Measurements from ENCODE around the gene USP7. TPM values are rescaled to one million over a fixed set of nuclear protein-coding genes. Genes with fewer than 3 reads are reported as not detected.

The USP7 gene
- total and polyA plus RNA-seq, 4 donors, result 13.7 to 85.6 (median 37.7) TPM

GRCh38 chr16:8849411-8850011, 114.2 kb downstream of the USP7 start:
- H3K27ac ChIP-seq (ENCODE audit: low read depth in 1 of 2, low read length in 2 of 2), result peak overlapping the region; percentile 68 to 91
- H3K4me1 ChIP-seq (ENCODE audit: control insufficient read depth in 4 of 4, insufficient read depth in 4 of 4, low read length in 3 of 4), result peaks cover 14 to 21% (median 20%) of the 10 kb centered on the region in 4 donors
- TF ChIP-seq GABPA (IDR thresholded peaks at IDR 0.05 in 1 of 2, conservative IDR thresholded peaks at IDR 0.05 in 1 of 2) (no peak), CTCF (IDR thresholded peaks at IDR 0.05; ENCODE audit: low read depth, low read length, missing input control) (no peak), EGR1 (IDR thresholded peaks at IDR 0.05; ENCODE audit: low read depth in 2 of 2) (no peak), HNF4A (conservative IDR thresholded peaks at IDR 0.05) (no peak), JUND (IDR thresholded peaks at IDR 0.05) (no peak), FOXA1 (IDR thresholded peaks at IDR 0.05) (no peak), FOXA2 (IDR thresholded peaks at IDR 0.05) (no peak), RAD21 (IDR thresholded peaks at IDR 0.05) (no peak), REST (IDR thresholded peaks at IDR 0.05) (no peak), NR2F2 (IDR thresholded peaks at IDR 0.05) (no peak), SP1 (IDR thresholded peaks at IDR 0.05) (no peak), ZBTB33 (IDR thresholded peaks at IDR 0.05) (no peak), TAF1 (conservative IDR thresholded peaks at IDR 0.05) (no peak), HNF4G (IDR thresholded peaks at IDR 0.05) (no peak), YY1 (IDR thresholded peaks at IDR 0.05) (no peak), ATF3 (IDR thresholded peaks at IDR 0.05) (no peak), RXRA (IDR thresholded peaks at IDR 0.05) (no peak)
- TF ChIP-seq, protein P1, sequence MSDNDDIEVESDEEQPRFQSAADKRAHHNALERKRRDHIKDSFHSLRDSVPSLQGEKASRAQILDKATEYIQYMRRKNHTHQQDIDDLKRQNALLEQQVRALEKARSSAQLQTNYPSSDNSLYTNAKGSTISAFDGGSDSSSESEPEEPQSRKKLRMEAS (IDR thresholded peaks at IDR 0.05), result no peak

More at GRCh38 chr16:8849411-8850011, 114.2 kb downstream of the USP7 start:
- no peaks in the 10 kb centered on the region for H3K9me3 ChIP-seq (ENCODE audit: control insufficient read depth in 4 of 4, low read length in 3 of 4)
- DNase-seq (ENCODE audit: low spot score), result peak; percentile 30
- H3K36me3 ChIP-seq (ENCODE audit: control insufficient read depth in 4 of 4, insufficient read depth in 3 of 4, low read depth in 1 of 4, low read length in 3 of 4), result peaks cover 7 to 24% (median 14%) of the 10 kb centered on the region in 4 donors
- 86% methylated on average over 19 of the region's 19 CpGs for WGBS
- H3K4me3 ChIP-seq (ENCODE audit: low read depth in 1 of 3, low read length in 3 of 3), result no peak overlapping the region
- H3K9ac ChIP-seq (ENCODE audit: low read depth in 1 of 2, low read length in 2 of 2), result no peak overlapping the region
- H3K27me3 ChIP-seq (ENCODE audit: control insufficient read depth in 4 of 4, insufficient read depth in 4 of 4, low read length in 3 of 4), result no peaks in the 10 kb centered on the region
